HCT116 (cell line): ENCODE results near the gene FNBP1L.

ENCODE experiments used
- EZH2 ChIP-seq: fragments of 200-600 bp; sonication (generic); IDR thresholded peaks from 2 replicates; pipeline ENCODE4 v1.6.1; 2017; ENCODE audit warnings: antibody characterized with exemption, mixed run types
- EZH2phosphoT487 ChIP-seq: fragments of 200-600 bp; IDR thresholded peaks from 2 replicates; pipeline ENCODE4 v1.6.1; 2018; ENCODE audit warnings: antibody characterized with exemption, borderline replicate concordance
- POLR2AphosphoS5 ChIP-seq: IDR thresholded peaks from 2 replicates; pipeline ENCODE4 v1.6.1; 2011; ENCODE audit warnings: mild to moderate bottlenecking, low read depth, low read length, moderate library complexity
- ZNF274 ChIP-seq: fragments of 200-500 bp; sonication (Bioruptor generic); IDR thresholded peaks from 2 replicates; pipeline ENCODE4 v1.6.1; 2014; ENCODE audit warnings: mild to moderate bottlenecking, low read depth, low read length, inconsistent platforms
- TF ChIP-seq, protein P1 (sequence below): IDR thresholded peaks from 2 replicates; pipeline ENCODE4 v1.6.1; 2012
- TF ChIP-seq, protein P2 (sequence below), 3 experiments: fragments of 200-600 bp in 1 of 3; sonication (generic) in 1 of 3; IDR thresholded peaks in 2 of 3; conservative IDR thresholded peaks in 1 of 3; 2 replicates each; pipeline ENCODE4 v1.5.1; 2012 to 2017; ENCODE audit warnings: low read depth in 2 of 3, low read length in 2 of 3, antibody characterized with exemption in 1 of 3, borderline replicate concordance in 1 of 3, control low read depth in 1 of 3, mild to moderate bottlenecking in 1 of 3, mixed read lengths in 1 of 3, mixed run types in 1 of 3, moderate library complexity in 1 of 3; ENCODE audit not compliant: insufficient read depth in 1 of 3

DNA sequence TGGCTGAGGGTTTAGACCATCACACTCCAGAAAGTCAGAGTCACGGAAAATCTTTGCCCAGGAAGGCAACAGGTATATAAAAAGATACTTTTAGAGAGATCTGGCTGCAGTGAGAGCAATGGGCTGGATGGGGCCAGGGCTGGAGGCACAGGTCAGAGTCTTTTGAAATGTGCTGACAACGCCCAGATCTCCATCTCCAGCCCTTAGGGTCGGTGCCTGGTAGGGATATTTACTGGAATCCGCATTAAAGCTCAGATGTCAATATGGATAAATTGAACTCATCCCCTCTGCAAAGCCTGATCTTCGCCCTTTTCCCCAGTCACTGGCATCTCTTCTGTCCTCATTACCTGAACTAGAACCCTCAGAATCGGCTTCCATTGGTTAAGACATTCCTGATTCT is 151.6 kb downstream of the FNBP1L start:
- TF ChIP-seq POLR2AphosphoS5 (no peak), EZH2 (no peak), ZNF274 (no peak), EZH2phosphoT487 (no peak)
- TF ChIP-seq, protein P1, sequence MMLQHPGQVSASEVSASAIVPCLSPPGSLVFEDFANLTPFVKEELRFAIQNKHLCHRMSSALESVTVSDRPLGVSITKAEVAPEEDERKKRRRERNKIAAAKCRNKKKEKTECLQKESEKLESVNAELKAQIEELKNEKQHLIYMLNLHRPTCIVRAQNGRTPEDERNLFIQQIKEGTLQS = no peak
- TF ChIP-seq, protein P2, sequence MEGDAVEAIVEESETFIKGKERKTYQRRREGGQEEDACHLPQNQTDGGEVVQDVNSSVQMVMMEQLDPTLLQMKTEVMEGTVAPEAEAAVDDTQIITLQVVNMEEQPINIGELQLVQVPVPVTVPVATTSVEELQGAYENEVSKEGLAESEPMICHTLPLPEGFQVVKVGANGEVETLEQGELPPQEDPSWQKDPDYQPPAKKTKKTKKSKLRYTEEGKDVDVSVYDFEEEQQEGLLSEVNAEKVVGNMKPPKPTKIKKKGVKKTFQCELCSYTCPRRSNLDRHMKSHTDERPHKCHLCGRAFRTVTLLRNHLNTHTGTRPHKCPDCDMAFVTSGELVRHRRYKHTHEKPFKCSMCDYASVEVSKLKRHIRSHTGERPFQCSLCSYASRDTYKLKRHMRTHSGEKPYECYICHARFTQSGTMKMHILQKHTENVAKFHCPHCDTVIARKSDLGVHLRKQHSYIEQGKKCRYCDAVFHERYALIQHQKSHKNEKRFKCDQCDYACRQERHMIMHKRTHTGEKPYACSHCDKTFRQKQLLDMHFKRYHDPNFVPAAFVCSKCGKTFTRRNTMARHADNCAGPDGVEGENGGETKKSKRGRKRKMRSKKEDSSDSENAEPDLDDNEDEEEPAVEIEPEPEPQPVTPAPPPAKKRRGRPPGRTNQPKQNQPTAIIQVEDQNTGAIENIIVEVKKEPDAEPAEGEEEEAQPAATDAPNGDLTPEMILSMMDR (IDR thresholded peaks at IDR 0.05 in 2 of 3, conservative IDR thresholded peaks at IDR 0.05 in 1 of 3; ENCODE audit: borderline replicate concordance in 1 of 3, insufficient read depth in 1 of 3, low read depth in 2 of 3, low read length in 2 of 3) = no peak
